Pancreas (tissue), 10 donors: ENCODE data around the gene NAIF1. TPM values are rescaled to one million over a fixed set of nuclear protein-coding genes. Genes with fewer than 3 reads are reported as not detected.

Source experiments
- ATAC-seq, 4 donors: fragments of 200-7000 bp; cut with Tn5 transposase; one replicate each; pipeline versions ENCODE4 v1.8.0 to v1.9.1; 2020; ENCODE audit warnings: mild to moderate bottlenecking in 4 of 4, moderate library complexity in 4 of 4
- DNase-seq, 6 donors: peaks; one replicate each; pipeline ENCODE4 v3.0.0-alpha.2; 2020
- FAIRE-seq: peaks from 2 replicates; lab custom pipeline; 2012; peaks lifted over from hg19 to GRCh38; lab: Jason Lieb, UNC
- H3K27ac ChIP-seq, 4 donors: fragments of 200-600 bp; sonication (generic); 1 replicate in 3 of 4; 2 replicates in 1 of 4; pipeline versions ENCODE4 v1.5.0 to v1.8.0; 2020
- H3K27me3 ChIP-seq, 4 donors: fragments of 200-600 bp; one replicate each; pipeline ENCODE4 v1.8.0; 2021
- H3K36me3 ChIP-seq, 3 donors: fragments of 200-600 bp; sonication (generic) in 1 of 3; one replicate each; pipeline versions ENCODE4 v1.5.0 to v1.8.0; 2020 to 2021
- H3K4me1 ChIP-seq, 3 donors: fragments of 200-600 bp; one replicate each; pipeline ENCODE4 v1.8.0; 2021
- H3K4me3 ChIP-seq, 4 donors: fragments of 200-600 bp; sonication (generic) in 2 of 4; one replicate each; pipeline versions ENCODE4 v1.5.0 to v1.8.0; 2020 to 2021
- H3K9me3 ChIP-seq, 4 donors: fragments of 200-600 bp; one replicate each; pipeline ENCODE4 v1.8.0; 2021
- CTCF ChIP-seq, 4 donors: fragments of 200-600 bp; sonication (generic) in 3 of 4; IDR thresholded peaks; one replicate each; pipeline versions ENCODE4 v1.5.0 to v1.8.0; 2021; ENCODE audit warnings: antibody characterized with exemption in 4 of 4
- WGBS, 2 donors: extraction: QIAGEN DNeasy Blood & Tissue Kit; methylation state at CpG; one replicate each; pipeline ENCODE4 v1.1.7; 2013; 5-methylcytosine and 5-hydroxymethylcytosine counted together
- intact Hi-C, 3 donors: fragments of 100-400 bp; cut with DNase I; formaldehyde crosslinking; loops; one replicate each; pipeline versions ENCODE4 v1.11.1 to v1.14.2; 2022
- polyA plus RNA-seq, 2 donors: library from polyadenylated mRNA; stranded (reverse); fragments of 200-250 nt; gene quantifications; one replicate each; pipeline ENCODE4 v1.2.3, GENCODE V29; 2013
- total RNA-seq, 6 donors: library from RNA; stranded (reverse); fragmentation: NEBNext Ultra II Directional in 4 of 6; extraction: Animal tissue kit (Norgen Biotek cat#: 25700) in 4 of 6; gene quantifications; one replicate each; pipeline versions ENCODE4 v1.2.1 to v1.2.4, GENCODE V29; 2021 to 2023
- donor health status: healthy with polysubstance abuse.
- donor health status: DM: no; HTN: no; CAD: no; lungs with moderate emphysema.
- donor health status: DM: no; HTN: no; CAD: no.
- donor health status: control.
- donor health status: control.
- donor health status: Bipolar disorder and iron deficiency.
- donor health status: DM: yes; HTN: yes; CAD: no.
- donor health status: DM: no; HTN: no; CAD: no.
- donor health status: DM: no; HTN: no; CAD: no.
- donor health status: DM: yes; HTN: yes; CAD: no.

NAIF1 gene
- total RNA-seq (1 to 10 TPM; 3.0 to 6.2 (median 3.8) TPM), polyA plus RNA-seq (1 to 10 TPM; 6.4 to 6.8 TPM)

- DNase-seq: peak; percentile 91 to 99 (median 98)
- peak; percentile 77 to 91 (median 84) for ATAC-seq
- FAIRE-seq: peak; percentile 94
- Histone ChIP-seq H3K27ac (peak within 1 kb of the TSS; percentile 95 to 98 (median 96)), H3K27me3 (no peaks in the 10 kb centered on the region), H3K4me1 (peaks cover 15 to 27% (median 17%) of the 10 kb centered on the region in 3 donors), H3K36me3 (peaks cover 0 to 6% (median 0%) of the 10 kb centered on the region in 3 donors), H3K9me3 (no peaks in the 10 kb centered on the region), H3K4me3 (peak within 1 kb of the TSS; percentile 64 to 97 (median 96))
- WGBS, 2 donors: 33 to 36% methylated on average over 54 of the region's 54 CpGs
- intact Hi-C loops: no loop called here
- TF ChIP-seq CTCF (IDR thresholded peaks at IDR 0.05): no peak
These were observed at the start of gene NAIF1 for GRCh38 chr9:128066713-128067644. NAIF1 (minus strand) TSS chr9:128067320; CDS start chr9:128067101, 219 bp downstream.

GRCh38 chr9:128116104-128117083, 49.3 kb upstream of the NAIF1 start:
- WGBS, 2 donors: 84 to 86% methylated on average over 16 of the region's 16 CpGs
- no peak for FAIRE-seq
- Histone ChIP-seq H3K36me3 (no peaks in the 10 kb centered on the region), H3K27ac (peak overlapping the region in 2 of 4 donors; percentile 92), H3K9me3 (no peaks in the 10 kb centered on the region), H3K27me3 (no peaks in the 10 kb centered on the region), H3K4me3 (no peak overlapping the region), H3K4me1 (peaks cover 3 to 24% (median 15%) of the 10 kb centered on the region in 3 donors)
- no peak for ATAC-seq
- intact Hi-C loops: loop anchor here in 2 of 3 donors (5.0 kb wide), 1 partner anchor 174 kb away; no protein-coding TSS in a partner anchor
- TF ChIP-seq CTCF (IDR thresholded peaks at IDR 0.05): no peak
- peak in 4 of 6 donors; percentile 19 to 62 (median 30) for DNase-seq

GRCh38 chr9:128115187-128116103, 48.3 kb upstream of the NAIF1 start:
- H3K36me3 ChIP-seq: no peaks in the 10 kb centered on the region
- ATAC-seq (peak; percentile 77 to 88 (median 84)), DNase-seq (peak; percentile 84 to 95 (median 91)), FAIRE-seq (no peak)
- intact Hi-C loops: loop anchor here in 2 of 3 donors (5.0 kb wide), 1 partner anchor 173 kb away; no protein-coding TSS in a partner anchor
- H3K4me3 ChIP-seq: peak overlapping the region in 2 of 4 donors; percentile 5 to 6
- peak overlapping the region; percentile 80 to 92 (median 86) for H3K27ac ChIP-seq
- H3K9me3 ChIP-seq: no peaks in the 10 kb centered on the region
- H3K4me1 ChIP-seq: peaks cover 3 to 24% (median 15%) of the 10 kb centered on the region in 3 donors
- no peaks in the 10 kb centered on the region for H3K27me3 ChIP-seq
- no peak for TF ChIP-seq CTCF (IDR thresholded peaks at IDR 0.05)
- 39 to 41% methylated on average over 26 of the region's 26 CpGs for WGBS, 2 donors
